Measurements from ENCODE around the gene NHLRC1. TPM values are rescaled to one million over a fixed set of nuclear protein-coding genes. Genes with fewer than 3 reads are reported as not detected.

NHLRC1 gene
- polyA plus RNA-seq, 10 donors, result 1.4 to 4.8 (median 2.6) TPM

DNA sequence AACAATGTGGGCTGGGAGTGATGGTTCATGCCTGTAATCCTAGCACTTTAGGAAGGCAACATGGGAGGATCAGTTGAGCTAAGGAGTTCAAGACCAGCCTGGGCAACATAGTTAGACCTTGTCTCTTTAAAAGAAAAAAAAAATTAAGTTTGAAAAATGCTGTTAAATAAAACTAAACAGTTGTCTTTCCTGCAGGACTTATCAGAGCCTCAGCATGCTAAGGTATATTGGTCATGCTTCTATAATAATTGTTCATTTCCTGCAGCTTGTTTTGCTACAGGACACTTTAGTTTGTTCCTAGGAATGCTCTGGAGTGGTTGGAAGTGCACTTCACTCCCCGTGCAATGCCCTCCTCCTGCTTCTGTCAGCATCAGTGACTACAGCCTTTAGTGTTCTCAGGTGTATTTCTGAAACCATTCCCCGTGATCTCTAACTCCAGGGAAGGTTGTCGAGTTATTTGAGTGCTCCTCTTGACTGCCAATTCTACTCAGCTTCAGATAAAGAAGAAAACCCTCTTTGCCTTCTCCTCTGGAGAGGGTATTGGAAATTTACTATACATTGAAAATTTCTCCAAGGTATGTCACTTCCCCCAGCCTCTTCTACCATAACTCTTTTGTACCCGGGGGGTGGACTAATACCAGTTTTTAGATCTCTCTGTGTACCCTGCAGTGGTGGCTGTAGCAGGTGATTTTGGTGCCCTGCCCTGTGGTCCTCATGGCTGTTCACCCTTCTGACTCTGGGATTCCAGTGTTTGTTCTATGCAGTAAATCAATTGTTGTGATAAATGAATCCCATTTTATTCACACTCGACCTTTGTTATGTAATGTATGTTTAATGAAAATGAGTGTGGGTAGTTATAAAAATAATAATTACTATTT lies 33.8 kb downstream of the NHLRC1 start:
- DNase-seq, result no peak

DNA sequence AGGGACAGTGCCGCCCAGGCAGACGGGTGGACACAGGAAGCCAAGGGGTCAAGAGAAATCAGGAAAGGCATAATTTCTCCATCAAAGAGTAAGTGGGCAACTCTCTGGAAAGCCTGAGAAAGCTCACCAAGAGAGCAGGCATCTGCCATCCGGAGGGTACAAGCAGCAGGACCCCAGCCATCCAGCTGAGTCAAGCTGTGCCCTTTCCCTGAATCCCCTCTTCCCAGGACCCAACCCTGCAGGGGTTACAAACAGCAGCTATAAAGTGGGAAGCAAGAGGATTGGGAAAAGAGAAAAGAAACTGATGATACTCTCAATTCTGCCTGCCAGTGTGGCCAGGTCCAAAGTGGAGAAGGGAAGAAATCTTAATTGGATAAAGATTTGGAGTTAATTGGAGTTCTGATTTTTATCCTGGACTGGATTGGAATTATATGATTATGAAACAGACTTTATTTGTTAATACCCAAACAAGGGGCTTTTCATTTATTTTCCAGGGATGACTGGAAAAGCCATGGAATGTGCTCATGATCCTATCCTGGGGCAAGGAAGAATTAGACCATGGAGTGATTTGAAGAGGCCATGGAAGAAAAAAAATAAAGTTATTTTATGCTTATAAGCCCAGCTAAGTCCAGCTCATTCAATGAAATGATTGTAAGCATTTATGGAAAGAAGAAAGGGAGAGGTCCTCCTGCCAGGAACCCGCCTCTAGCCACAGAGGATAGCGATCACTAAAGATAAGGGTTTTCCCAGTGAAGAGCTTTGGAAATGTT lies 34.9 kb downstream of the NHLRC1 start:
- no peak for DNase-seq

DNA sequence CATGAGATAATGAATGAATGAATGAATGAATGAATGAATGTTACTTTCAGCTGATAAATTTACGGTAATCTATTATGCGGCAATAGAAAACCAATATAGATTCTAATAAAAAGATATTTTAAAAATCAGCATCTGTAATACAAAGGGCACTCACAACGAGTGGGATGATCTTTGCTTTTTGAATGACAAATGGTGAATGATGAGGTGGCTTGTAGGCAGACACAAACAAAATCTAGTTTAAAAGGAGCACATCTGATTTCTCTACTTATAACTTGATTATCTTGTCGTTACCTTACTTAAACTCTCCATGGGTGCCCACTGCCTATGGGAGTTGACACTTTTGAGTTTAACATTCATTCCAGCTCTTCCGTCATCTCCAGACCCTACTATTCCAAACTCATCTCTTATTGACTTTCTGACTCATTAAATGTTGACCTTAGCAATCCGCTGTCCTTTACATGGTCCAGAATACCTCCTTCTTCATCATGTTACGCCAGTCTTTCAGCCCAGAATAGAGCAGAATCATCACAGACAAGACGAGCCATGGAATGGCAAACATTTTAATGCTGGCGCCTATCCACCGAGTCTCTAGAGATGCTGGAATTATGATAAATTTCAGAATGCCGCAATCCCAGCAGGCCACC lies 41.3 kb downstream of the NHLRC1 start:
- no peak for DNase-seq

DNA sequence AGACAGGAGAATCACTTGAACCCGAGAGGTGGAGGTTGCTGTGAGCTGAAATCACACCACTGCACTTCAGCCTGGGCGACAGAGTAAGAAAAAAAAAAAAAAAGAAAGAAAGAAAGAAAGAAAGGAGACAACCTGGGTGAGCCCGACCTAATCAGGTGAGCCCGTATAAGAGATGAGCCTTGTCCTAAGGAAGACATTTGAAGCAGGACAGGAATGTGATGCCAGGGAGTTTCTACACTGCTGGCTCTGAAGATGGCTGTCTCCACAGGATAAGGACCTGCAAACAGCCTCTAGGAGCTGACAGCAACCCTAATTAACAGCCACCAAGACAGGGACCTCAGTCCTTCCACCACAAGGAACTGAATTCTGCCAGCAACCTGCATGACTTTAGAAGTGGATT lies 41.9 kb downstream of the NHLRC1 start:
- DNase-seq, result no peak

DNA sequence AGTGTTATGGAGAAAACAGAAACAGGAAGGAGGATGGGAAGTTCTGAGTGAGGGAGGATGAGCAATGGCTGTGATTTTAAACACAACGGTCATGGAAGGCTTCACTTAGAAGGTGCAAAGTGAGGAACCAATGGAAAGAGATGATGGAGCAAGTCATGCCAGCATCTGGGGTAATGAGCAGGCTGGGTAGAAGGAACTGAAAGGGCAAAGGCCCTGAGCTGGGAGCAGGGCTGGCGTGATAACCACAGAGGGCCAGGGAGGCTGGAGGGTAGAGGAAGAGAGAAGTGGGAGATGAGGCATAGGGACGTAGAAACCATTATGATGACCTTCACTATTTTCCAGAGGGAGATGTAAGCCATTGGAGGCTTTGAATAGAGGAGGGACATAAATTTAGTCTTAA lies 43.6 kb downstream of the NHLRC1 start:
- DNase-seq, result no peak

DNA sequence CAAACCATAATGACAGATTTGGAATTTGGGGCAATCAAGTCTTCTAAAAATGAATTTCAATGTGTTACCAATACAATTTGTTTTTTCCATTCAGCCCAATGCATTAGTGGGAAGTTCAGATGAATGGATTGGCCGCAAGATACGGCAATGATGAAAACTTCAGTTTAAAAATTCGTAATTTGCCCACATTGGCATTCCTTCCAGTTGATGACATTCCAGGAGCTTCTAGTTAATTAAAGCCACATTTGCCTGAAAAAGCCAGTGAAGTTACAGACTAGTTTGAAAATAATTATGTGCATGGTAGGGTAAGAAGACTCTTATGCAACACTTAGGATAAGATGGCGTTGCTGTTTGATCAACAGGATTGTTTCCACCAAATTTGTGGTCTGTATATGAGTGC lies 46.2 kb downstream of the NHLRC1 start:
- DNase-seq, result peak in 1 of 3 donors; percentile 56

DNA sequence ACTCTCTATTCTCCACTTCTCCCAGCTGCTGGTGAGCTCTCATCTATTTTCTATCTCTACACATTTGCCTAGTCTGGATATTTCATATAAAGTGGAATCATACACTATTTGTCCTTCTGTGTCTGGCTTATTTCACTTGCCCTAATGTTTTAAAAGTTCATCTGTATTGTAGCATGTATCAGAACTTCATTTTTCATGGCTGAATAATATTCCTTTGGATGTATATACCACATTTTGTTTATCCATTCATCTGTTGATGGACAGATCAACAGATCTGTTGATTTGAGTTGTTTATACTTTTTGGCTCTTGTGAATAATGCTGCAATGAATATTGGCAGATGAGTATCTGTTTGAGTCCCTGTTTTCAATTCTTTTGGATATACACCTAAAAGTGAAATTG lies 49.6 kb downstream of the NHLRC1 start:
- DNase-seq, result no peak

DNA sequence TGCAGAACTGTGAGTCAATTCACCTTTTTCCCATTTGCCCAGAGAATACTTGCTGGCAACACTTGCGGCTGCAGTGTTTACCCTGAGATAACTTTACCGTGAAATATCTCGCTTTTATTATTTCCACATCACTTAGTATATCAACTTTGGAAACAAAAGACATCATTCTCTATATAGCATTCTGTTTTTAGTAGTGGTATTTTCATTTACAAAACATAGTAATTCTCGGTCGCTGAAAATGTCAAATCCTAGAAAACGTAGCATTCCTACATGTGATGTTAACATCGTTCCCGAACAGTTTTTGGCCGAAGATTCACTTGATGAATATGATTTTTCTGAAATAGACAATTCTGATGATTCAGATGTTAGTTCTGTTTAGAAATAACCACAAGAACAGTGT lies 52.0 kb downstream of the NHLRC1 start:
- DNase-seq, result no peak

Other genes with a start within 250 kb of the NHLRC1 start
- 10 to 100 TPM; 25.2 to 40.8 (median 32.6) TPM for gene KIF13A, start 135.0 kb downstream of the NHLRC1 start, polyA plus RNA-seq (ENCODE audit: insufficient read length in 10 of 10)
- gene TPMT, start 32.4 kb upstream of the NHLRC1 start, polyA plus RNA-seq (ENCODE audit: insufficient read length in 10 of 10), result 1 to 10 TPM; 4.5 to 7.1 (median 5.9) TPM
- 10 to 100 TPM; 20.9 to 32.2 (median 26.2) TPM for gene KDM1B, start 32.7 kb upstream of the NHLRC1 start, polyA plus RNA-seq (ENCODE audit: insufficient read length in 10 of 10)
- 100 to 1,000 TPM; 107 to 148 (median 122) TPM for gene DEK, start 141.9 kb upstream of the NHLRC1 start, polyA plus RNA-seq (ENCODE audit: insufficient read length in 10 of 10)

Measured in muscle of back (tissue), 11 donors.